ENCODE data around the gene USP35. TPM values are rescaled to one million over a fixed set of nuclear protein-coding genes. Genes with fewer than 3 reads are reported as not detected.

The USP35 gene
- total RNA-seq, 1 experiment from 2014 or later = 11.8 TPM

DNA sequence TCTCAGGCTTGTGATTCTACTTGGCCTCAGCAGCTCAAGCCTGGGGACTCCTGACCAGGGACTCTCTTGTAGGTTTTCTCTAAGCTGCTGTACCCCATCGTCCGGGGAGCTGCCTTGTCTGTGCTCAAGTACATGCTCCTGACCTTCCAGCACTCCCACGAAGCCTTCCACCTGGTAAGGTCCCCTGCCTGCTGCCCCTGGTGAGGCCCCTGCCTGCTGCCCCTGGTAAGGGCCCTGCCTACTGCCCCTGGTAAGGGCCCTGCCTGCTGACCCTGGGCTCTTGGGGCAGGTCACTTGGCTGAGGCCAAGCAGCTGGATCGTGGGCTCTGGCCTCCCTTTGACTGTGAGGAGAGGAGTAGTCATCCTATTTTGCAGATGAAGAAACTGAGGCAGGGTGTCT is 11.3 kb downstream of the USP35 start:
- Histone ChIP-seq H3K36me3 (ENCODE audit: control insufficient read depth, insufficient read depth, low read length) (no peaks in the 10 kb centered on the region), H3K4me1 (ENCODE audit: control insufficient read depth, insufficient read depth, low read length) (no peaks in the 10 kb centered on the region), H3K27ac (ENCODE audit: low read length) (no peak overlapping the region), H3K4me3 (ENCODE audit: low read depth in 2 of 2, low read length in 2 of 2) (no peak overlapping the region), H3K27me3 (ENCODE audit: control insufficient read depth, insufficient read depth, low read length) (no peaks in the 10 kb centered on the region), H3K9me3 (ENCODE audit: control insufficient read depth, insufficient read depth, low read depth, low read length) (no peaks in the 10 kb centered on the region)
- ATAC-seq (no peak), DNase-seq (ENCODE audit: low read depth, low spot score) (no peak)
- POLR2A ChIA-PET = no interaction called here
- CTCF ChIA-PET = no interaction called here
- intact Hi-C loops (cut with micrococcal nuclease; ENCODE audit: unreplicated experiment) (no loop called here), in situ Hi-C loops (cut with HindIII; ENCODE audit: low pct_unique_long_range_greater_than_20kb, low sequenced_read_pairs) (no loop called here)
- no TSS peak for BruUV-seq (replicated peaks)
- TF ChIP-seq SIN3A (IDR thresholded peaks at IDR 0.05; ENCODE audit: borderline replicate concordance, insufficient read depth, low read depth, low read length) (no peak), POLR2AphosphoS5 (IDR thresholded peaks at IDR 0.05; ENCODE audit: low read depth, low read length) (no peak)
- TF ChIP-seq, protein P1, sequence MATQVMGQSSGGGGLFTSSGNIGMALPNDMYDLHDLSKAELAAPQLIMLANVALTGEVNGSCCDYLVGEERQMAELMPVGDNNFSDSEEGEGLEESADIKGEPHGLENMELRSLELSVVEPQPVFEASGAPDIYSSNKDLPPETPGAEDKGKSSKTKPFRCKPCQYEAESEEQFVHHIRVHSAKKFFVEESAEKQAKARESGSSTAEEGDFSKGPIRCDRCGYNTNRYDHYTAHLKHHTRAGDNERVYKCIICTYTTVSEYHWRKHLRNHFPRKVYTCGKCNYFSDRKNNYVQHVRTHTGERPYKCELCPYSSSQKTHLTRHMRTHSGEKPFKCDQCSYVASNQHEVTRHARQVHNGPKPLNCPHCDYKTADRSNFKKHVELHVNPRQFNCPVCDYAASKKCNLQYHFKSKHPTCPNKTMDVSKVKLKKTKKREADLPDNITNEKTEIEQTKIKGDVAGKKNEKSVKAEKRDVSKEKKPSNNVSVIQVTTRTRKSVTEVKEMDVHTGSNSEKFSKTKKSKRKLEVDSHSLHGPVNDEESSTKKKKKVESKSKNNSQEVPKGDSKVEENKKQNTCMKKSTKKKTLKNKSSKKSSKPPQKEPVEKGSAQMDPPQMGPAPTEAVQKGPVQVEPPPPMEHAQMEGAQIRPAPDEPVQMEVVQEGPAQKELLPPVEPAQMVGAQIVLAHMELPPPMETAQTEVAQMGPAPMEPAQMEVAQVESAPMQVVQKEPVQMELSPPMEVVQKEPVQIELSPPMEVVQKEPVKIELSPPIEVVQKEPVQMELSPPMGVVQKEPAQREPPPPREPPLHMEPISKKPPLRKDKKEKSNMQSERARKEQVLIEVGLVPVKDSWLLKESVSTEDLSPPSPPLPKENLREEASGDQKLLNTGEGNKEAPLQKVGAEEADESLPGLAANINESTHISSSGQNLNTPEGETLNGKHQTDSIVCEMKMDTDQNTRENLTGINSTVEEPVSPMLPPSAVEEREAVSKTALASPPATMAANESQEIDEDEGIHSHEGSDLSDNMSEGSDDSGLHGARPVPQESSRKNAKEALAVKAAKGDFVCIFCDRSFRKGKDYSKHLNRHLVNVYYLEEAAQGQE (IDR thresholded peaks at IDR 0.05; ENCODE audit: insufficient read depth in 1 of 2, low read depth in 2 of 2, low read length in 1 of 2) = no peak

DNA sequence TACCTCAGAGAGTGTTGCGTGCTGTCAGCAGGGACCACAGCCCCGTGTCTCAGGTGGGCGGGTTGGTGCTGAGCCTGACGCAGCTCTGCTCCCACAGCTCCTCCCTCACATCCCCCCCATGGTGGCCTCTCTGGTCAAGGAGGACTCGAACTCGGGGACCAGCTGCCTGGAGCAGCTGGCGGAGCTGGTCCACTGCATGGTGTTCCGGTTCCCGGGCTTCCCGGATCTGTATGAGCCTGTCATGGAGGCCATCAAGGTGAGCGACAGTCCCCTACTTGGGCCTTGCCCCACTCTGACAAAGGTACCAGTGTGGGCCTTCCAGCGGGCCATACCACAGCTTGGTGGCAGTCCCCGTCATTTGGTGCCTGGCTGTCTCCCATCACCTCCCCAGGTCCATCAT is 11.8 kb downstream of the USP35 start:
- BruUV-seq (replicated peaks) = no TSS peak
- Histone ChIP-seq H3K36me3 (ENCODE audit: control insufficient read depth, insufficient read depth, low read length) (no peaks in the 10 kb centered on the region), H3K4me3 (ENCODE audit: low read depth in 2 of 2, low read length in 2 of 2) (no peak overlapping the region), H3K27me3 (ENCODE audit: control insufficient read depth, insufficient read depth, low read length) (no peaks in the 10 kb centered on the region), H3K4me1 (ENCODE audit: control insufficient read depth, insufficient read depth, low read length) (no peaks in the 10 kb centered on the region), H3K27ac (ENCODE audit: low read length) (no peak overlapping the region), H3K9me3 (ENCODE audit: control insufficient read depth, insufficient read depth, low read depth, low read length) (no peaks in the 10 kb centered on the region)
- in situ Hi-C loops (cut with HindIII; ENCODE audit: low pct_unique_long_range_greater_than_20kb, low sequenced_read_pairs) (no loop called here), intact Hi-C loops (cut with micrococcal nuclease; ENCODE audit: unreplicated experiment) (no loop called here)
- ATAC-seq (no peak), DNase-seq (ENCODE audit: low read depth, low spot score) (no peak)
- ChIA-PET CTCF (no interaction called here), POLR2A (no interaction called here)
- TF ChIP-seq, protein P1 (IDR thresholded peaks at IDR 0.05; ENCODE audit: insufficient read depth in 1 of 2, low read depth in 2 of 2, low read length in 1 of 2) = no peak
- TF ChIP-seq POLR2AphosphoS5 (IDR thresholded peaks at IDR 0.05; ENCODE audit: low read depth, low read length) = no peak
- no peak for TF ChIP-seq SIN3A (IDR thresholded peaks at IDR 0.05; ENCODE audit: borderline replicate concordance, insufficient read depth, low read depth, low read length)
- no peak for TF ChIP-seq TCF7L2 (IDR thresholded peaks at IDR 0.05; ENCODE audit: low read depth, low read length)

Data from Panc1 (cell line).